Stimulated activated CD4-positive, alpha-beta T cell treated with anti-CD3 and anti-CD28 coated beads, Interleukin-4, amount 100 ng/mL, for 4 hours (primary cell): ENCODE results near the gene HECW1.
"Not testable (repeated sequence)": the region's sequence is repeated elsewhere in the genome, so short reads cannot be mapped to it uniquely, and the experiment has no call there.

Experiments
- DNase-seq, 2 experiments: peaks; one replicate each; pipeline ENCODE4 v3.0.0-alpha.2; 2020

The HECW1 gene

GRCh38 chr7:43211693-43212092 lies 99.2 kb downstream of the HECW1 start:
- no peak for DNase-seq

DNA sequence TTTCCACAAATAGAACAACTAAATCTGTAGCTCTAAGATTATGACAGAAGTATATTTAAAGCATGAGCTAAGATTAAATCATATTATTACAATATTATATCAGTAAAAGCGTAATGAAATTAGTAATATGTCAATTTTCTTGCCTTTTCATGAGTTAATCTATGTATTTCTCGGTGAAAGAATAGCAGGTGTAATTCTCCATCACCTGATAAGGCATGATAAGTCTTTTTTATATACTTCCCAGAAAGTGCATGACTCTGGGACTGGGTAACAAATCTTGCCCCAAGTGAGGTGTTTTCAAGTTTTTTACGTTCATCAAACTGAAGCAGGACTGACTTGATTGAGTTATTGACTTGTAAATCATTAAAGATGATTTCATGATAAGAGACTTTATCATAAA lies 100.5 kb downstream of the HECW1 start:
- no peak for DNase-seq

- DNase-seq: no peak
These were observed 102.6 kb downstream of the HECW1 start for GRCh38 chr7:43215061-43215460.

- no peak for DNase-seq
These were observed 104.6 kb downstream of the HECW1 start for GRCh38 chr7:43217055-43217454.

DNA sequence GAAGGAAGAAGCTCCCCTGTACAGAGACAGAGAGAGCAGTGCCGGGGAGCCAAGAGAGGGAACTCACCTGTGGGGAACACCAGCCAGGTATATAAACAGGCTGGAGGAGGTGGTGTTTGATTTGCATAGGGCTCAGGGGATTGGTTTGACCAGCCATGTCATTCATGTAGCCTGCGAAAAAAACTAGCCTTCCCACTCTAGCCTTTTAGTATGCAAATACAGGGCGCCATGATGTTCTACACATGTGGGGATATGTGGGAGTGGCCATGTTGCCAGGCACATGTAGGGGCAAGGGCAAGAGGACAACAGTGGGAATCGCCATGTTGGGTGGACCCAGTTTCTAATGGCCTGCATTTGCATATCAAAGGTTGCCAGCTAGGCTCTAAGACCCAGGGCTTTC lies 106.5 kb downstream of the HECW1 start:
- DNase-seq: not testable (repeated sequence)

- no peak for DNase-seq
These were observed 107.8 kb downstream of the HECW1 start for GRCh38 chr7:43220250-43220649.

GRCh38 chr7:43220742-43221141 lies 108.3 kb downstream of the HECW1 start:
- no peak for DNase-seq

DNA sequence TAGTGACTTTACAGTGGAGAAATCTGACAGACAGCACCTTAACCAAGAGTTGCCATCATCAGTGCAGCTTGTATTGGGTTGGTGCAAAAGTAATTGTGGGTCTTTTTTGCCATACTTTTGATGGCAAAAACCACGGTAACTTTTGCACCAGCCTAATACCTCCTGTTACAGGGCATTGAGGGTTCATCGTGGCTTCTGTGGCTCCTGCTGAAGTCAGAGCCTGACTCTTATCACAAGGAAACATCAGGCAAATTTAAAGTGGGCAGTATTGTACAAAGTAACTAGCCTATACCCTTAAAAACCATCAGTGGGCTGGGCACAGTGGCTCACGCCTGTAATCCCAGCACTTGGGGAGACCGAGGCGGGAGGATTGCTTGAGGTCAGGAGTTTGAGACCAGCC lies 117.4 kb downstream of the HECW1 start:
- no peak for DNase-seq

GRCh38 chr7:43232366-43232765 lies 119.9 kb downstream of the HECW1 start:
- no peak for DNase-seq

DNA sequence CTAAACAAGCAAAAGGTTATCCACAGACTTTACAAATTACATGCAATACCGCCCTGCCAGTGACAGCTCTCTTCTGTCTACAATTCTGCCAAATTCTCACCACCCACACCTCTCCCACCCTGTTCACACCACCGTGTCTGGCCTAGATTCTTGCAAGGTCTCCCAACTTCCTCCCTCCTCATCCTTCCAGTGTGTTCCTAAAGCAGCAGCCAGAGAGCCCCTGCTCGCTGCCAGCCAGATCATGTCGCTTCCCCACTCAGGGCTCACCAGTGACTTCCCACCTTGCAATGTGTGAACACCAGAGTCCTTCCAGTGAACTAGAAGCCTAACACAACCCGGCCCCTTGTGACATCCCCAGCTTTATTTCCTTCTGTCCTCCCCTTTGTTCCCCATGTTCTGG lies 121.6 kb downstream of the HECW1 start:
- DNase-seq: no peak

DNA sequence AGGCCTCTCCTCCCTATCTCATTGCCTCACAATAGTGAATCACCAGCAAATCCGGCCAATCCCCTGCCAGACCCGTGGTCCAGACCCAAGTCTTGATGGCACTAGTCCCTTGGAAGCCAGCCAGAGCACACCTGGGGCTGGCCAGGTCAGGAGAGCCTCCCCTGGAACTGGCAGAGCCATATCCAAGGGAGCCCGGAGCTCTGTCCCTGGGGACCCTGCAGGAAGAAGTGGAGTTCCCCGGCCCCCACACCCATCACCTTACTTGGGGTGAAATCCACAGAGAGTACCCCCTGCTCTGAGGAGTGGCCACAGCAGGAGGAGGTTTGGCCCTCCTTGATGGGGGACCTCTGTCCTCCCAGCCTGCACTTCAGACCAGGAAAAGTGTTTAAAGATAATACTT lies 122.5 kb downstream of the HECW1 start:
- DNase-seq: no peak

GRCh38 chr7:43240565-43240964 lies 128.1 kb downstream of the HECW1 start:
- no peak for DNase-seq

DNA sequence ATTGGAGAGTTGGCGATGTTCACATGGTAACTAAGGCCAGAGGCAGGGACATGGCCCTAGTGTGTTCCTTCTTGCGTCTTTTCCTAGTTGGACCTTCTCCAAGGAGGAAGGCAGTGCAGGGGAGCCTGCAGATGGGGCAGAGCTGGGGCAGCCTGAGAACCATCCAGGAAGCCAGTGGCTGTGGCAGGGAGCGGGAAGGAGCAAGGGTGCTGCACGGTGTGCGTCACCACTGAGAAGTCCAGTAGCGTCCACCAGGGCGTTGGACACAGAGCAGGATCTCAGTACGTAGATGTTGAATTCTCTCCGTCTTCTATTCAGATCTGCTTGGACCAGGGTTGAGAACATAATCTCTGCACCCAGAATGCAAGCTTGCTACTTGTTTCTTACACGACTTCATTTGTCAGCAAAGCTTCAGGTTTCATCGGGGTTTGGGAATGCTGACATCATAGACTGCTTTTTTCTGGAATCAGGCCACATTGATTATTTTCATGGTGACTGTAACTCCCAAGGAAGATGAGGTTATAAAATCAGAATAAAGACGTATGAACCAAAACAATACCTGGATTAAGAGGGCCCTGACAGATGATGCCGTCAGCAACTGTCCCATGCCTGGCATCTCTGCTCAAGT lies 130.3 kb downstream of the HECW1 start:
- DNase-seq: no peak

GRCh38 chr7:43244232-43244631 lies 131.8 kb downstream of the HECW1 start:
- no peak for DNase-seq

DNA sequence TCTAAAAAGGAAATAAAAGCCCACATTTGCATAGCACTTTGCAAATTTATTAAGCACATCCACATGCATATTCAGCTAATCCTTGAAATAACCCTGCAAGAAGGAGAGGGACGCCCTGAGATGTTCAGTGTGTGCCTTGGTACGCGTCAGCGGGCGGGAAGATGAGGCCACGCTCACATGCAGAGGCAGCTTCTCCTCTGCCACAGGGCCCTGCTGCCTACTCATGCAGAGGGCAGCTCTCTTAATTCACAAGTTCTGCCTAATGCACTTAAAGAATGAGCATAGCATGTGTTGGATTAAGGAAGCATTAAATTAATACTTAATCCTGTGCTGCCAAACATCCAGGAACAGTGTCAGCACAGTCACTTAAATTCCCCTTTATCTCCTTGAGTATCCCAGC lies 132.3 kb downstream of the HECW1 start:
- no peak for DNase-seq

- DNase-seq: no peak
These were observed 135.3 kb downstream of the HECW1 start for GRCh38 chr7:43247757-43248156.

DNA sequence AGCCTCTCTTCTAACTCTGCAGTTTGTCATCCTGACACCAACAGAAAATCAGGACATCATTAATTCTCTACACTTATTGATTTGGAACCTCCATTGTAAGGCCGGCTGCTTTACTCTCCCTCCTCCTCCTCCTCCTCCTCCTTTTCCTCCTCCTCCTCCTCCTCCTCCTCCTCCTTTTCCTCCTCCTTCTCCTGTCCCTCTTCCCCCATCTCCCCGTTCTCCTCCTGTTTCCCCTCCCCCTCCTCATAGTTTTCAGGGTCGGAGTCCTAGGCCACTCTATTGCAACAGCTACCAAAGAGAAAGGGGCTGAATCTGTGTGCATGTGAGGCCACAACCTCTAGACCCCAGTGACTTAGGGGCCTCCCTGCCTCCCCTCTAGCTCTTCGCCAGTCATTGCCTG lies 136.1 kb downstream of the HECW1 start:
- DNase-seq: no peak

- no peak for DNase-seq
These were observed 136.7 kb downstream of the HECW1 start for GRCh38 chr7:43248961-43249822.

DNA sequence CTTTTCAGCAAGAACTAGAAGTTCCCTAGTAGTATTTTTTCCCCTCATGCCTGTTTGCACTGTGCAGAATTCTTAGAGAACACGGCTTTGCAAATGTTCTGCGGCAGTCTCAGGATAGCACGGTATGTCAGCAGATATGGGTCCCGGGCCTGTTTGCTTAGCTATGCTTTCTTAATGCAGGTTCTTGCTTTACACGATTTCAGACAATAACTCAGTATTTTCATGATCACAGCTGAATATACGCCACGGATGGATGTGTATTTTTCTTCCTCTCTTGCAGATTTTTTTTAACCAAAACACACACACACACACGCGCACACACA lies 137.3 kb downstream of the HECW1 start:
- DNase-seq: no peak

GRCh38 chr7:43260980-43261878 lies 148.8 kb downstream of the HECW1 start:
- peak; percentile 47 to 49 for DNase-seq

GRCh38 chr7:43265139-43265538 lies 152.7 kb downstream of the HECW1 start:
- no peak for DNase-seq

DNA sequence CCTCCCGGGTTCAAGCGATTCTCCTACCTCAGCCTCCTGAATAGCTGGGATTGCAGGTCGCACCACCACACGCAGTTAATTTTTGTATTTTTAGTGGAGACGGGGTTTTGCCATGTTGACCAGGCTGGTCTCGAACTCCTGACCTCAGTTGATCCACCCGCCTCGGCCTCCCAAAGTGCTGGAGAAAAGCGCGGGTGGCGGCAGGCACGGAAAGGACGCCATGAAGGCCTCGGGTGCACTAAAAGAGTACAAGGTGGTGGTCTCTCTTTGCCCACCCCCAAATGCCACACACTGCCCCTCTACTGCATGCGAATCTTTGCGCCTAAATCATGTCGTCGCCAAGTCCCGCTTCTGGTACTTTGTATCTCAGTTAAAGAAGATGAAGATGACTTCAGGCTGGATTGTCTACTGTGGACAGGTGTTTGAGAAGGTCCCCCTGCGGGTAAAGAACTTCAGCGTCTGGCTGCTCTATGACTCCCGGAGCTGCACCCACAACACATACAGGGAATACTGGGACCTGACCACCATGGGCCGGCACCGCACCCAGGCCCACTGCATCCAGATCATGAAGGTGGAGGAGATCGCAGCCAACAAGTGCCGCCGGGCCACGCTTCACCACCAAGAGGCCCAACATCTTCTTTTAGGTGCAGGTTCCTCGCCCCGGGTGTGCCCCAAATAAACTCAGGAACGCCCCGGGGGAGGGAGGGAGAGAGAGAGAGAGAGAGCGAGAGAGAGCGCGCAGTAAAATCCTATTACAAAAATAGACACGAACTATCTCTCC lies 161.7 kb downstream of the HECW1 start:
- no peak for DNase-seq

GRCh38 chr7:43274752-43275151 lies 162.3 kb downstream of the HECW1 start:
- no peak for DNase-seq
